ENCODE data around the gene TPP1. TPM values are rescaled to one million over a fixed set of nuclear protein-coding genes. Genes with fewer than 3 reads are reported as not detected.
A peak's percentile ranks its signal among the peaks of the same experiment; 100 is the strongest.

Gene TPP1
- total RNA-seq, 1 donor from 2014 or later, result 62.4 TPM

DNA sequence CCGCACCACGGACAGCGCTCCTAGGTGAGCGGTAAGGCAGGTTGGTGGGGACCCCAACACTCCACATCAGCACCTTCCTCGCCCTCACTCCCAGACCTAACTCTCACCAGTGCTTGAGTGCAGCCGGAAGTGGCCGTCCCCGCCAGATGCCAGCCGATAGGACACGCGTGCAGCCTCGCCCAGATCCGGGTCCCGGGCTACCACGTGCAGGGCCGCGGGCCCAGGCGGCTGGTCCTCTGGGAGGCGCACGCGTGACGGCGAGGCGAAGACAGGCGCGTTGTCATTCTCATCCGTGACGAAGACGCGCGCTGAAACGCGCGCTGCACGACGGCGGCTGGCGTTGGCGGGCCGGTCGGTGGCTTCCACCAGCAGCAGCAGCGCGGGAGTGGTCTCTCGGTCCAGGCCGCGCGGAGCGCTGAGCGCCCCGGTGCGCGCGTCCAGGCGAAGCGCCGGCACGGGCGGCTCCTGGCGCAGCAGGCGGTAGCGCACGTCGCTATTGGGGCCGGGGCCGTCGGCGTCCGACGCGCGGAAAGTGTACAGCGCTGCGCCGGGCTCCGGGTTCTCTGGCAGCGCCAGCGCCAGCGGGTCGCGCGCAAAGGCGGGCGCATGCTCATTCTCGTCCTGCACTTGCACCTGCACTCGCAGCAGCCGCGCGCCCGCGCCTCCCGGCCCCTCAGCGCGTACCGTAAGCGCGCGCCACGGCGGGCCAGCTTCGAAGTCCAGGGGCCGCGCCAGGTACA is 10.8 kb upstream of the TPP1 start:
- DNase-seq (ENCODE audit: low spot score) (no peak), ATAC-seq (peak; percentile 25)

DNA sequence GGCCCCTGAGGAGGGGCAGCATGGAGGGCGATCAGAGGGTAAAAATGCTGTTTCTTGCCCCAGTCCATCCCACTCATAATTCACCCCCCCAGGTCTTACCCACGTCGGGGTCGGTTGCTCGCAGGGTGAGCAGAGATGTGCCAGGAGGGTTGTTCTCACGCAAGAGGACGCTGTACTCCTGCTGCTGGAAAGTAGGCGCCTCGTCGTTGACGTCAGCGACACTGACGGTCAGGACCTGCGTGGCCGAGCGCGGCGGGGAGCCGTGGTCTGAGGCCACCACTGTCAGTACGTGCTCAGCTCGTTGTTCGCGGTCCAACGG is 10.3 kb upstream of the TPP1 start:
- no peak for ATAC-seq
- no peak for DNase-seq (ENCODE audit: low spot score)

DNA sequence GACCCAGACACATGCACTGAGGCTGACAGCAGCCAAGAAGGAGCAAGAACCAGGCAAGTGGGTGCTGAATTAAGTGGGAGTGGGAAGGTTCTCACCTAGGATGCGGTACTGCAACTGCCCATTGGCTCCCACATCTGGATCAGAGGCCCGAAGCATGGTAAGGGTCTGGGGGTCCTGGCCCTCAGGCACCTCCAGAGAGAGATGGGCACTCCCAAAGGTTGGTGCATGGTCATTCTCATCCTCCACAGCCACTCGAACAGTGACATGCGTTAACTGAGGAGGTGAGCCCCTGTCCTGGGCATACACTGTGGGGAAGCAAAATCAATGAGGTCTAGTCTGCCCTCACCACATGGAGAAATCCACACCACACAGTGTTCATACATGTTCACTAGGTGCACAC is 9.3 kb upstream of the TPP1 start:
- DNase-seq (ENCODE audit: low spot score), result peak; percentile 33
- ATAC-seq, result no peak

DNA sequence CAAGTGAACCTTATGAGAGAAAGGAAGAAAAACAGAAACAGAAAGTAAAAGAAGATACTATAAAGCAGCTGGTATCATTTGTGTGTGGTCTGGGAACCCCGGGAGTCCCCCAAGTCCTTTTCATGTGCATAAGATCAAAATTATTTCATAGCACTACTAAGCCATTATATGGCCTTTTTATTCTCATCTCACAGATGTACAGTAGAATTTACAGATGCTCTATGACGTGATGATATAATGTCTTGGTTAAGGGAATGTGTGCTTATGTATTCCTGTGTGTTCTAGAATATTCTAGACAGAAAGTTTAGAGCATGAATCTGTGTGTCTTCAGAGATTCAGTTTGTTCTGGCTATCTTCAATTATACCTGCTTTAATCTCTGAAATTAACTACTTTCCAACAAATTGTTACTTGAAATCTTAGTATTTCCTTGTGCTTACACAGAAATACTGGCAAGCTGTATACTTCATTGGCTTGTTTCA is 8.6 kb upstream of the TPP1 start:
- no peak for DNase-seq (ENCODE audit: low spot score)
- ATAC-seq, result no peak

DNA sequence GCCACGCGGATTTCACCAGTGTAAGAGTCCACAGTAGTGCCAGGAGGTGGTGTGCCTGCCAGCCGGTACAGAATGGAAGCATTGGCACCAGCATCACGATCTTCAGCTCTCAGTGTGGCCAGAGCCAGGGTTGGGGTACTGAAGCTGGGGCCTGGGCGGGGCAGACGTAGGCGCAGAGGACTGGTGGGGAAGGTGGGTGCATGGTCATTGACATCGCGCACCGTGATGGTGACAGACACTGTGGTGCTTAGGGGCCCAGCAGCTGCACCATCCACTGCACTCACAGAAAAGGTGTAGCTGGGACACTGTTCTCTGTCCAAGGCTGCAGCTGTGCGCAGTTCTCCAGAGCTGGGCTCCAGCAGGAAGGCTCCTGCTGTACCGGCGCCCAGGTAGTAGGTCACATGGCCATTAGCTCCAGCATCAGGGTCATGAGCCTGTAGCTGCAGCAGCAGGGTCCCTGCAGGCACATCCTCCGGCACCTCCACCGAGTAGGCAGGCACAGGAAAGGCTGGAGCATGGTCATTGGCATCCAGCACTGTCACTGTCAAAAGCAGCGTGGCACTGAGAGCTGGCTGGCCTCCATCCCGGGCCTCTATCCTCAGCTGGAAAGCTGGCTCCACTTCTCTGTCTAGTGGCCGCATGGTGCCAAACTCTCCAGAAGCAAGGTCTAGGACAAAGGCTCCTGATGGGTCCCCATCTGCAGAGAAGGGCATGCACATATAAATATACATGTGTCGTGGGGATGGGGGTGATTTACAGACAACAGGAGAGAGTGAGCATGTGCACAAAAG is 7.9 kb upstream of the TPP1 start:
- DNase-seq (ENCODE audit: low spot score), result peak; percentile 40
- ATAC-seq, result no peak

DNA sequence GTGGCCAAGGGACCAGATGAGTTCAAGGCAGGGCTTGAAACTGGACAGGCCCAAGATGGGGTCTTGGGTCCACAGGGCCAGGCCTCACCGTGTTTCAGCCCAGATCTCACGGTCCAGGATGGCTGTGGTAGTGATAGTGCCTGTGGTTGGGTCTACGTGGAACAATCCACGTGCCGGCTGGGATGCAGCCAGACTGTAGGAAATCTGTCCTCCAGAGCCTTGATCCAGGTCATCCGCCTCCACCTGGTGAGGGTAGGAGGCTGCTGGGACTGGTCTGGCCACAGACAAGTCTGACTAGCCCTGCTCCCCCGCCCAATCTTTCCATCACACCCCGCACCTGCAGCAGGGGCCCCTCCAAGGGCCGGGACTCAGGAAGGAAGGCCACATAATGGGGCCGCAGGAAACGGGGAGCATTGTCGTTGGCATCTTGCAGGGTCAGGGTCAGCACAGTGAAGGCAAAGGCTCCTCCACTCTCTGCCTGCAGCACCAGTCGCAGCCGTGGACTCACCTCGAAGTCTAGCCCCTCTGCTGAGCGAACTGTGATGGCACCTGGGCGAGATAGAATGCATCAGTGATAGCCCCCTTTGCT is 6.7 kb upstream of the TPP1 start:
- ATAC-seq (no peak), DNase-seq (ENCODE audit: low spot score) (no peak)

DNA sequence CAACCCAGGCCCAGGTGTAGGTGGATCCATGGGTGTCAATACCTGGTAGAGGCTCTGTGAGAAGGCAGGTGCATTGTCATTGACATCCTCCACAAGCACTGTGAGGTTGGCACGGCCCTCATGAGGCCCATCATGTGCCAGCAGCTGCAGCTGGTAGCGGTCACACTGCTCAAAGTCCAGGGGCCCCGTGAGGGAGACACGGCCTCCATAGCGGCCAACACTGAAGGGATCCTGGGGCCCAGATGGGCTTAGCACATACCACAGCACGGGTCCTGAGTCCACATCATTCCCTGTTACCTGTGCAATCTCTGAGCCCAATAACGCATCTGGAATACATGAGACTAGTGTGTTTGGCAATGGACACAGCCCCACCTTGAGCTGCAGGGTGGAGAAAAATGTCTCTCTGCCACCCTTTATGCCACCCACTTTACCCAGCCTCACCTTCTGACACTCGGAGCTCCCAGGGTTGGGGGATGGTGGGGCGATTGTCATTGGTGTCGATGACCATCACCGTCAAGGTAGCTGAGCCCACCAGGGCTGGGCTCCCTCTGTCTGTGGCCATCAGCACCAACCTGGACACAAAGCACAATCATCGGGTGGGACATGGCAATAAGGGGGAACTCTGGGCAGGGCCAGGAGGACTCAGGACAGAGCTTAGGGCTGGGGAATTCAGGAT is 6.1 kb upstream of the TPP1 start:
- ATAC-seq (no peak), DNase-seq (ENCODE audit: low spot score) (no peak)

DNA sequence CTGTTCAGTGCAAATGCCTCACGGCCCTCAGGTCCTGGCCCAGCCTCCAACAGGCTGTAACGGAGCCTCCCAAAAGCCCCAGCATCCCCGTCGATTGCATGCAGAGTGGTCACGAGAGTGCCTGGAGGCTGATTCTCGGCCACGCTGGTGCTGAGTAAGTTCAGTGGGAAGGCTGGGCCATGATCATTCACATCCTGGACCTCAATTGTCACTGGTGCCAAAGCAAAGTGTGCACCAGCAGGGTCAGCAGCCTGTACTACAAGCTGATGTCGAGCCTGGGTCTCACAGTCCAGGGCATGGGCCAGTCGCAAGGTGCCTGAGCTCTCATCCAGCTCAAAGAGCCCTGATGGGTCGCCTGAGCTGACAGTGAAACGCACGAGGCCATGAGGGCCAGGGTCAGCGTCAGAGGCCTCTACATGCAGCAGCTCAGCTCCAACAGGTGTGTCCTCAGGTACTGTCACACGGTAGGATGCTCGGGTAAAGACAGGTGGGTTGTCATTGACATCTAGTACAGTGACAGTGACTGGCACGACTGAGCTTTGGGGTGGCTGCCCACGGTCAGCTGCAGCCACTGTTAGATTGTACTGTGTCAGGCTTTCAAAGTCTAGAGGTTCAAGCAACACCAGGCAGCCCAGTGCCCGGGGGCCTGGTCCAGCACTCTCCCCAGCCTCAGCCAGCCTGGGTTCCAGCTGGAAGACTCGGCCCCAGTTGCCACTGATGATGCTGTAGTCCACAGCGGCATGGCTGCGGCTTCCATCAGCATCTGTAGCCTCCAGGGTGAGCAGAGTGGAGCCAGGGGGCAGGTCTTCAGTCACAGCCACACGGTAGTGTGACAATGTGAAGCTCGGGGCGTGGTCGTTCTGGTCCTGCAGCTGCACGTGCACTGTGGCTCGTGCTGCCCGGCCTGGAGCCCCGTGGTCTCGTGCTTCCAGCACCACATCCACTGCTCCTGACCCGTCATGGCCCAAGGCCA is 4.5 kb upstream of the TPP1 start:
- ATAC-seq (no peak), DNase-seq (ENCODE audit: low spot score) (no peak)

DNA sequence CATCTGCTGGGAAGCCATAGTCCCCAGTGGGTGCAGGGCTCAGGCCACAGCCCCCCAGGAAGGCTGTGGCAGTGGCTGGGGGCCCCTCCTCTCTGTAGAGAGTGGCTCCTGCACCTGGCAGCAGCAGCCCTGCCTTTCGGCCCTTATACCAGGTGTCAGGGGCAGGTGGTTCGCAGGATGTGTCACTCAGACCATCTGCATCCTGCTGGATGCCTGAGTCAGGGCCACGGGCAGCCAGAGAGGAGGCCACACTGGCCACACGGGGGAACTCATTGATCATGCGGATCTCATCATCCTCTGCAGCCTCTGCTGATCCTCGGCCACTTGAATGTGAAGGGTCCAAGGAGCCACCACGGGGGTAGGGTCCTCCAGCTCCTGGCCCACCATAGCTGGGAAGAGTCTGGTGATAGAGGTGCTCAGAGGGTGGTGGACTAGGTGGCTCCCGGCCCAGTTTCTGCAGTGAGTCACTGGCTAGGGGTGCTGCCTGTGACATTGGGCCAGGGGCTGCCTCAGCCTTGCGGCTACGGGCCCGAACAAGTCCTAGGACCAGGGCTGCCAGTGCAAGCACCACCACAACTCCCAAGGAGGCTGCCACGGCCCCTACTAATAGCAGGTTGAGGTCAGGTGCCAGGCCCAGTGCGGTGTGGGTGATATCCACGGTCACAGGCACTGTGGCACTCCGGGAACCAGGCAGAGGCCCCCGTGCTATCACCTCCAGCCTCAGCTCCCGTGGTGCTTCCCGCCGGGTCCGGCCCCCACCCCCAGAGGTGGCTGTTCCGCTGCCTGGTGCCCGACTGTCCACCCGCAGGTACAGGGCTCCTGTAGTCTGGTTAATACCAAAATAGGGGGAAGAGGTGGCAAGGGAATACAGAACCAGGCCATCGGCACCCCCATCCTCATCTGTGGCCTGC is 3.3 kb upstream of the TPP1 start:
- DNase-seq (ENCODE audit: low spot score), result no peak

DNA sequence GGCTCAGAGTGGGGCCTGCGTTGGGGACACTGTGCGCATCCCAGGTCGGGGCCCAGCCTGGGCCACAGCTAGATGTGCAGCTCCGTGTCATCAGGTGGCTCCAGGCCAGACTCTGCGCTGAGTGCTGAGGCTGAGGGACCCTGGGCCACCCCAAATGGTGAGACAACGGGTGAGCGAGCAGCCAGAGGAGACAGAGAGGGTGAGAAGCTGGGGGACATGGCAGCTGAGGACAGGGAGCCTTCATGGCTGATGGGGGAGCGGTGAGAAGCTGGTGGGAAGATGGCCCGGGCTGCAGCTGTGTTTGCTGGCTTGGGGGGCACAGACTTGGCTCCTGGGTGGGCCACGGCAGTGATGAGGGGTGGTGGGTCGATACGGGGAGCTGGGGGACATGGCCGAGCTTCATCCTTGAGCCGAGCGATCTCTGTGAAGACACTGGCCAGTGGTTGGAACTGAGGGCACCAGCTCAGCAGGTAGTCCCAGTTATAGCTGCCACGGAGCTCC is 2.5 kb upstream of the TPP1 start:
- no peak for DNase-seq (ENCODE audit: low spot score)

More for the DNA sequence above, 3.3 kb upstream of the TPP1 start:
- no peak for ATAC-seq

DNA sequence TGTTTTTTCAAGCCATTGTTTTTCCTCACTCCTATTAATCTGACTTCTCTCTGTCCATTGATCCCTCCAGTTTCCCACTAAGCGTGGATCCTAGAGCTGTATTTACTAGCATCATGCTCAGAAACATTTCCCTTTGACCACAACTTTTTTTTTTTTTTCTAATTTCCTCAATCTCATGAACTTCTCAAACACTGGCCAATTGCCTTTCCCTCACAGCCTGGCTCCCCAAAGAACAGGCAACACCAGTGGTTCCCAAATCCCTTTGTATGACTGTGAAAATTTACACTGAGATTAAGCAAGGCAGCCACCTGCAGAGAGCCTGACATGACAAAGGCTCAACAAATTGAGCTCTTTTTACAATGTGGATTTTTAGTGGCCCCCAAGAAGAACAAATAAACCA is 1.4 kb upstream of the TPP1 start:
- DNase-seq (ENCODE audit: low spot score) (no peak), ATAC-seq (no peak)

More for the DNA sequence above, 2.5 kb upstream of the TPP1 start:
- ATAC-seq, result no peak

DNA sequence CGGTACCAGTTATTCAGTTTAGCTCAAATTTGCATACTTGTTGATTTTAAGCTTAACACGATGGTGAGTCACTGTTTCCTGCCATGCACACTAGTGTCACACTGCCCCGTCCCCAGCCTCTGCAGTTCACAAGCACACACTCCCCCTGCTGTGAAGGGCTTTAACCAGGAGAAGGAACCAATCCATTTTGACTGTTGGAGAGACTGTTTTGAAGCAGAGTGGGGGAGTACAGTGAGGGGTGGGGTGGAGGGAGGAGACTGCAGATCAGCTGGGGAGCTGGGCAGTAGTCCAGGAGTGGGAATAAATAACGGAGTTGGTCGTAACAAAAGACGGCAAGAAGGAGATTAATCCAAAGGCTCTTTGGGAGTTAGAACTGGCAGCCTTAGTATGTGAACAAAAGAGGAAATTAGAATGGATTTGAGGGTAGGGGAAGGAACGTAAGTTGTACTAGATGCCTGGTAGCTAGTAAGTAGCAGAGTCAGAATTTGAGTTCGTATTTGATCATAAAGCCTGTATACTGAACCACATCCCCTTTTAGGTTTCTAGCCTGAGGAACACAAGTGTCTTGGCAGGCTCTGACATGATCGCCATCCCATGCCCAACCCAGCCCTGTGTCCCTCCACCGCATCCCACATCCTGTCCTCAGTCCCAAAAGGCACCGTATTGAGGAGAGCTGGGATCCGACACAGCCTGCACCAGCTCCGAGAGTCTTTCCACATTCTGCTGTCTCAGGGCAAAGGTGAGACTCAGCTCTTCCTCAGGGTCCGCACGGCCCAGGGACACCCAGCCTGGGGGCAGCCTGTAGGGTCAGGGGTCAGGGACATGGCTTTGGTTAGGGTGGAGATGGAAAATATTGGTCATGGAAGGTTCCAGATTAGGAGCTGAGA is 862 bp downstream of the TPP1 start:
- no peak for DNase-seq (ENCODE audit: low spot score)
- peak; percentile 15 for ATAC-seq

DNA sequence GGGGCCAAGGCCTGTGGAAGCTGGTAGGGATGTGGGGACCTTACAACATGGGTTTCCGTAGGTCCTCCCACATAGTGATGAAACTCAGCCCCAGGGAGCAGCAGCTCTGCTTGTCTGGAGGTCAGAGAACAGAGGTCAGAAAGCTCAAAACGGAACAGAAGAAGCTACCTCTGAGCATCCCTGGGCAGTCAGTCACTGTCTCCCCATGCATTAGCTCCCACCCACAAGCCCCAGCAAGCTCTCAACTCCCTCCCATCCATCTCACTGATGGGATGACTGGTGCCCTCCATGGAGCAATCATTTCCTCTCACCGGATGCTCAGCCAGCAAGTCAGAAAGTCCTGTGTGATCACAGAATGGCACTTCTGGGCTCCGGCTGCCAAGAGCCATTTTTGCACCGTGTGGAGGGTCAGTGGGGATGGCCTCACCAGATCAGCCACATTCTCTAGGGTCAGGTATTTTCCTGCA is 1.9 kb downstream of the TPP1 start:
- no peak for DNase-seq (ENCODE audit: low spot score)
- no peak for ATAC-seq

DNA sequence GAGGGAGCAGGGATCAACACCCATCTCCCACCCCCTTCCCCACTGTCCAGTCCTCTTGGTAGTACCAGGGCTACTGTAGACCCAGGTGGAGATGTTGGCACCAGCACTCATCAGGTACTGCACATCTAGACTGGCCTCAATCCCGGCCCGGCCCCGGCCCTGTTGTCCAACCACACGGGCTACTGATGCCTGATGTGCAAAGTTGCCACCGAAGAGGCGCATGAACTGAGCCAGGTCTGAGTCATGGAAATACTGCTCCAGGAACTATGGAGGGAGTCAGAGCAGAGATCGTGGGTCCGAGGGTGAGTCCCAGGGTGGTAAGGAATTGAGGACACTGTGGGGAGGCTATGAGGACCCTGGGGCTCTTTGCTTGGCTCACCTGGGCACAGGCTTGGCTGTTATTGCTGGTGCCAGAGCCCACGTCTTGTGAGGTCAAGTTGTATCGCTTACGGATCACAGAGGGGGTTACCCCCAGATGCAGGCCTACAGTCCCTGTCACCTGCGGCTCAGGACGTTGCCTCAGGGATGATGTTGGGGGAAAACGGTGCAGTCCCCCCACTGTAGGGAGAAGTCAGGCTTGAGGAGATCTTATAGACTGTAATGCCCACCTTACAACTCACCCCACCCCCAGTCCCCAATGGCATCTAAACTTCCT is 2.5 kb downstream of the TPP1 start:
- DNase-seq (ENCODE audit: low spot score) (no peak), ATAC-seq (no peak)

DNA sequence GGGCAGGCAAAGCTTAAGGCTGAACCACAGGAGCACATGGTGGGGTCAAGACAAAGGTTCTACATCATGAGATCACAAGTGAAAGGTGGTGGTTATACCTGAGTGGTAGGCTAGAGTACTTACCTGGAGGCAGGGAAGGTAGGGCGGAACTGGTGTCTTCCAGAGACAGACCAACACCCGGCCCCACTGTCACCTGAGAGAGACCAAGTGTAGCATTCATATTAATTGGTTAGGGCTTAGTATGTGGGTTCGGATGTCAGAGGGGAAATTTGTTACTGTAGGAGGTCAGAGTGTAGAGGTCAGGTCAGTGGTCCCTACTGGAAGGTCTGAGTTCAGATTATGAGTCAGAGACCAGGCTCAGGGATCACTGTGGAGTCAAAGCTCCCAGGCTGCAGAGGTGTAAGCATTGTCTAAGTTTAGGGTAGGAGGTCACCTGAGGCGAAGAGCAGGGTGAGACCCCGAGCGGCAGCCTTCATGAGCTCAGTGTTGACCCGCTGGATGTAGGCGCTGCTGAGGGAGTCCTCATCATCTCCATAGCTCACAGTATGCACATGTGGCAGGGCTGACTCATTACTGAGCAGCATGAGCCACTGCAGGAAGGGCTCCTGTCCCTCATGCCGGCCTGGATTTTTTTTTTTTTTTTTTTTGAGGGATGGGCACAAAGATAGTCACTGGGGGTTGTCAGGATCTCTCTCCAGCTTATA is 3.2 kb downstream of the TPP1 start:
- ATAC-seq, result no peak
- no peak for DNase-seq (ENCODE audit: low spot score)

DNA sequence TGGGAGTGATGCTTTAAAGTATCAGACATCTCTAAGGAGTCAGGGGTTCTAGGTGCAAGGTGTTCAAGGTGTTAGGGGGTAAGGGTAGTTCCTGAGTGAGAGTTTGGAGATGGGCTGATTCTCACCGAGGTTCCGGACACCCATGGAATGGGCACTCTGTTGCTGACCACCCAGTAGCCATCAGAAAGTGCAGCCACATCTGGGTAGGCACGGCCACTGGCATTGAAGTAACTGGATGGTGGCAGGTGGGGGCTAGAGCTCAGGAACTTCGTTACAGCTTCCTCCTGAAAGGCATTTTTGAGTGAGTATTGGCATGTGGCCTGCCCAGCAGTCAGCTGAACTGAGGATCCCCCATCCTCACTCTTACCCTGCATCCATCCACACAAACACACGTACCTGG is 4.2 kb downstream of the TPP1 start:
- ATAC-seq (no peak), DNase-seq (ENCODE audit: low spot score) (no peak)

DNA sequence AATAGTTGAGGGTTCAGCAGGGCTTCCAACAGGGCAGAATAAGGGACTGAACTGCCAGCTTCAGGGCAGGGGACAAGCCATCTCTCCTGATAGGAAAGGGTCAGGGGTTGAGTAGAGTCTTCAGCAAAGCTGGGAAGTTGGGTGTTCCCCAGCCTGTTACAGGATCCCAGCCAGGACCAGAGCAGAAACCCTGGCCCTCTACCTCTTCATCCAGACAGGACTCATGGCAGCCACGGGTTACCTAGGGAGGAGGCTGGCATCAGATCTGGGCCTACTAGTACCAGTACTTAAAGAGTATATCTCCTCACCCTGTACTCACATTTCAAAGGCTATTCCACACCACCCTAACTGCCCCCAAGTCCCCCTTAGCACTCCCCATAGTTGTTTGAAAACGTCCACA is 4.8 kb downstream of the TPP1 start:
- DNase-seq (ENCODE audit: low spot score) (no peak), ATAC-seq (no peak)
